Caki2 (cell line): Measurements from ENCODE around the gene SUGCT. TPM values are rescaled to one million over a fixed set of nuclear protein-coding genes. Genes with fewer than 3 reads are reported as not detected.
A peak's percentile ranks its signal among the peaks of the same experiment; 100 is the strongest.

ENCODE experiments used
- DNase-seq: peaks from one replicate; pipeline ENCODE4 v3.0.0-alpha.2; 2015; ENCODE audit warnings: low read depth
- in situ Hi-C: cut with HindIII; loops from 2 replicates; pipeline ENCODE4 v1.10.0; 2016; ENCODE audit warnings: low sequenced_read_pairs, low pct_unique_long_range_greater_than_20kb, mixed read lengths
- total RNA-seq: library from RNA; depleted of rRNA; stranded (reverse); fragments of >200 nt; shearing (Covaris generic); gene quantifications from 2 replicates; pipeline ENCODE4 v1.2.3, GENCODE V29; 2014; ENCODE audit warnings: low replicate concordance

SUGCT gene
- total RNA-seq, 1 experiment from 2014 or later: 9.7 TPM

DNA sequence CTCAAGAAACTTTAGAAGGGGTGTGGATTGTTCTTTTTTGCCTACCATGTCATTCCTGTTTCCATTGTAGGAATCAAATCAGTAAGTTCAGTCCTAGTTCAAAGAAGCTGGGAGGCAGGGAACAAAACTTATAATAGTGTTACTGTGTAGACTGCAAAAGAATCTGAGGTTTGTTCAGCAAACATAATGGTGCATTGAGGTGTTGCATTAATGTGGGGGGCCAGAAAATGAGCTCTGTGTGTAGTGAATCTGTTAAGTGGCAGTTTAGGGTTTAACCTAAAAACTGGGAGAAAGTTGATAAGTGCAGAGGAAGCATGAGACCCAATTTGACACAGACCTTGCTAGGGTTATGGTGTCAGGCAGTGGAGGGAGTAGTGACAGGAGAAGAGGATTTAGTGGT is 197.7 kb downstream of the SUGCT start:
- no peak for DNase-seq
- in situ Hi-C loops: no loop called here

GRCh38 chr7:40341836-40342235 is 207.0 kb downstream of the SUGCT start:
- in situ Hi-C loops: no loop called here
- no peak for DNase-seq

DNA sequence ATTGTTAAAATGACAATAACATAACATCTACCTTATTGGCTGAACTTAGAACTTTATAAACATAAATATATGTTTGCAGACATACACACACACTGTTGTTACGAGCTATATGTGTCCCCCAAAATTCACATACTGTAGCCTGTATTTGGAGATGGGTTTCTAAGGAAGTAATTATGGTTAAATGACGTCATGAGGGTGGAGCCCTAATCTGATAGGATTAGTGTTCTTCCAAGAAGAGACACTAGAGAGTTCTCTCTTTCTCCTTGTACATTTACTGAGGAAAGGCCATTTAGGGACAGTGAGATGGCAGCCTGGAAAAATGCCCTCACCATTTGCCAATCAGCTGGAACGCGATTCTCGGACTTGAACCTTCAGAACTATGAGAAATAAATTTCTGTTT is 211.7 kb downstream of the SUGCT start:
- DNase-seq: no peak
- in situ Hi-C loops: no loop called here

GRCh38 chr7:40348126-40348728 is 213.4 kb downstream of the SUGCT start:
- in situ Hi-C loops: no loop called here
- DNase-seq: no peak

DNA sequence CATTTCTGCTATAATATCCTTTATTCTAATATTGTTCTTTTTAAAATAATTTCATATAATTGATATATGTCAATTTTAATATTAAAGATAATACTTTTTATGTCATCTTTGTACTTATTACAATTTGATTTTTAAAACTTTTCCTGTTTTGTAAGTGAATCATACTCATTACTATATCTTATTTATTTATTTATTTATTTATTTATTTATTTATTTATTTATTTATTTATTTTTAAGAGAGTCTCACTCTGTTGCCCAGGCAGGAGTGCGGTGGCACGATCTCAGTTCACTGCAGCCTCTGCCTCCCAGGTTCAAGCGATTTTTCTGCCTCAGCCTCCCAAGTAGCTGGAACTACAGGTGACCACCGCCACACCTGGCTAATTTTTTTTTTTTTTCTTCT is 215.3 kb downstream of the SUGCT start:
- in situ Hi-C loops: no loop called here
- no peak for DNase-seq

DNA sequence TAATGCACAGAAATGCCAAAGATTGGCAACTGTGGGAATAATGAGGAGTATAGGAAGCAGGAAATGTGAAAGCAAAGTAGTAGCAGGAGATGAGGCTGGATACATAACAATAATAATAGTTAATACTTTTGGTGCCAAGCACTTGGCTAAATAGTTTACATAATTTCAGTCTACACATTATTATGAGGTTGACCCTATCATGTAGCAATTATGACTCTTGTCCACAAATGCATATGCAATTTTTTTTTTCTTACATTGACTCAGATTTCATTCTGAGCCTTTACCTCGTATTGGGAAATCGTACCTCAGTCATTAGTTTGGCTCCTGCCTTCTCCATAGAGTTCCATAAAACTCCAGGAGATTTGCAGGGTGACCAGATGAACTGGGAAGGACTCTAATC is 219.9 kb downstream of the SUGCT start:
- DNase-seq: no peak
- in situ Hi-C loops: no loop called here

DNA sequence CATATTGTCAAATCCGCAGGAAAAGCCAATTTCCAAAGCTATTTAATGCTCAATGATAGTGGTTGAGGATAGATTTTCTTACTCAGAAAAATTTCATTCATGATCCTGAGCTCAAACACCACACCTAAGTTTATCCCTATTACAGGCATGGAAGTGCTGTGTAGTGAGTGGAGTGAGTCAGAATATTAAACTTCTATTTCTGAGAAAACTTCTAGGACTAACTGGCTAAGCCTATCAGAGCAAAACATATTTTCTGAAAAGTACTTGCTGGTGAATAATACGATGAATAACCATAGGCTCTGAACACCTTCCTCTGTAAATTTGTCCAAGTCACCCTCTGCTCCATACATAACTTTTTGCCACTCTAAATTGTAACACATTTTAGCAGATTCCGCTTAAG is 221.5 kb downstream of the SUGCT start:
- in situ Hi-C loops: no loop called here

DNA sequence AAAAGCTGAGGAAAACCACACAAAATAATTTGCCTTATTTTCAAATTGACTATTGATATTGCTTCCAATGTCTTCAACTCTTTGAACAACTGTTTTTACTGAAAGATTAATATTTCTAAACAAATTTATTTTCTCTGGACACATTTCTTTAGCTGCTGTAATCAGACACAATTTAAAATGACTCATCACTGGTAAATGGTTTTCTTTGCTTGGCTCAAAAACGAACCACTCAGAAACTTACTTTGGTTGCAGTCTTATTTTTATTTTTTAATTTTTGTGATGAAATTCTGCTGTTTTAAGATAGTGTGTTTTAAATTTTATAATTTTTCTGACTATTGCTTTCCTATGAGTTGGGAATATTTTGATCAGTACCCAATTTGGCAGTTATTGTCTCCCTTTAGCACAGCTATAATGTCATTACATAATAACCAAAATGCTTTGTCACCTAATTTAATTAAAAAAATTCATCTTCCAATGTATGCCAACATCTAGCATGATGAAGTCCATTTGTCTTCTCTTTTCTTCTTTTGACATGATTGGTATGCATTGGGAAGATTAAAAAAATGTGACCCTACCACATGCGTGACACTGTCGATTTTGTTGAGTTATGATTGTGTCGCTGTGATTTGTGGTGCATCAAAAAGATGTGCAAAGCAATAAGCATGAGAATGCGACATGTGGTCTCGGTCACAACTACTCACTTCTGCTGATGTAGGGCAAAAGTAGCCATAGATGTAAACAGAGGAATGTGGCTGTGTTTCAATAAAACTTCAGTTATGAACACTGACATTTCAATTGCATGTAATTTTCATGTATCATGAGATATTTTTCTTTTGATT is 222.3 kb downstream of the SUGCT start:
- in situ Hi-C loops: no loop called here
- DNase-seq: no peak

More for the DNA sequence above, 221.5 kb downstream of the SUGCT start:
- DNase-seq: no peak

DNA sequence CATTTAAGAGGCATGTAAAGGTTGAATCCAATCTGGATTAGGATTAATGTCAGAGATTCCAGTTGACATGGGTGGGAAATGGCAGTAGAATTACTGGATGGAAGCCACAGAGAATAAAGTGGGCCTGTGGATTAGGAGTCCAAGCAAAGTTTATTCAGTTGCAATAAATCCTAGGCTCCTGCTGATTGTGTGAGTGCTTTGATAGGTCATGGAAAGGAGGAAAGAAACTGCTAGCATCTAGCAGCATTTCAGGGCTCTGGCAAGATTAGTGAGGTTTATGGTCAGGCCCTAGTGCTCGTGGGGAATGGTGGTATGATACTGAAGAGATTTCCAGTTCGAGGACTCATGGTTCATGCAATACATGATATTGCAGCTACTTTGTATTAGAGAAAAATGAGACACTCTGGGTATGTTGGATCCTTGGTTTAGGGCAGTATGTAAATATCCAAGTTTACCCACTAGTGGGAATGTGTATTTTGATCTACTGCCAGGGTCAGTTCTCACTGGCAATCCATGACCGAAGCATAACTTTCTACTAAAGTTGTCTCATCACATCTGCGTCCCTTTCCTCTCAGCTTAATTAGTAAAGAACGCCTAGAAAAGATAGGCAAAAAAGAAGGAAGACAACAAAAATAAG is 235.0 kb downstream of the SUGCT start:
- DNase-seq: no peak
- in situ Hi-C loops: no loop called here

DNA sequence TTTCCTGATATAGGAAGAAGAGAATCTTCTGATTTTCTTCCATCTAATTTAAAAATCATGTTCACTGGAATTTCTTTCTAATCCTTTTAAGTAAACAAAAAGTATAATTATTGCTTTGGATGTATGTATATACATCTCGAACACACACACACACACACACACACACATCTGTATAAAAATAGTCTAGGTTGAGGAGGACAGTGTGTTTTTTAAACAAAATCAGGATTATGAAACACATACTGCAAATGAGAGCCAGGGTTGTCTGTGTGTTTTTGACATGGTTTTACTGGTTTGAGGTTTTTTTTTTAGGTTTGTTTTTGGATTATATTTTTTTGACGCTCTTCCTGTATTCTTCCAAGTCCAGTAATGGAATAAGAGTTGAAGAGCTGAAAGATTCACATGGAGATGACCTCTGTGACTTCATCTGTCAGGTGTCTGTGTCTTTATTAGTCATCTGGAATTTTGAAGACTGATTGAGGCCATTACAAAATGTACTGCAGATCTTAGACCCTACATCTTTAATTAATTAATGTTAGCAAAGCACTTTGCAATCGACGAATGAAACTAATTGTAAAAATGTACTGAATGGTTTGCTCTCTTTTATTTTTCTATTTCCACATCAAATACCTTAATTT is 237.1 kb downstream of the SUGCT start:
- peak; percentile 4 for DNase-seq
- in situ Hi-C loops: no loop called here

DNA sequence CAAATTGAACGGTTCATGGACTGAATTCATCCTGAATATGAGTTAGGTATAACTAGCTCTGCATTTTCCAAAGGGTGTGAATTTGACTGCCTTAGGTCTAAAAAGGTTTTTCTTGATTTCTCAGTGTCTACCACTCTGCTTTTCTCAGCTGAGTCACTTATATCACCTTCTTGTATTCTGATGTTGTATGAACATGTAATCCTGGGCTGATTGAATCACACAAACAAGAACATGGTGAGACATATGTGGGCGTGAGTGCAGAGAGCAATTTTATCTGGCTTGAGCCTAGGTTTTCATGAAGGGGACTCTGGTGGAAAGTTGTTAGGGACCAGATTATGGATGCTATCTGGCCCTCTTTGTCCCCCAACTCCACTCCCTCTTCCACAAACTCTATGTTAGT is 239.8 kb downstream of the SUGCT start:
- DNase-seq: no peak
- in situ Hi-C loops: no loop called here

GRCh38 chr7:40380111-40380510 is 245.3 kb downstream of the SUGCT start:
- in situ Hi-C loops: no loop called here
- no peak for DNase-seq

DNA sequence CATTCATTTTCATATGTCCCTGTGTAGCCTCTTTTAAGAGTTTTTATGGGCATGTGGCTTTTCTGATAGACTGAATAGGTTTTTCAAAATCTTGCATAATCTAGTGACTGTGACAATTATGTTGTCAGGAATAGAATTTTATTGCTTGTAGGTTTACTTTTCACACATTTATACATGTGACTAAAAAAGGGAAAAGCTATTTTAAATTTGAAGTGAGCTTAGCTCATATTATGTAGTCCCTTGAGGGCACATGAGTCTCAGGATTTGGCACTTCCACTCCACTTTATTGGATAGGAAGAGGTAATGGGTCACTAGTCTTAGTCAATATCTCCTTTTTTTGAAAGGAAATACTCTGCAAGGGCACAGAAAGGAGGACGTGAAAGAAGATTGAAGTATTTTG is 247.3 kb downstream of the SUGCT start:
- in situ Hi-C loops: no loop called here

GRCh38 chr7:40393660-40394059 is 258.9 kb downstream of the SUGCT start:
- in situ Hi-C loops: no loop called here

More for the DNA sequence above, 247.3 kb downstream of the SUGCT start:
- DNase-seq: no peak

DNA sequence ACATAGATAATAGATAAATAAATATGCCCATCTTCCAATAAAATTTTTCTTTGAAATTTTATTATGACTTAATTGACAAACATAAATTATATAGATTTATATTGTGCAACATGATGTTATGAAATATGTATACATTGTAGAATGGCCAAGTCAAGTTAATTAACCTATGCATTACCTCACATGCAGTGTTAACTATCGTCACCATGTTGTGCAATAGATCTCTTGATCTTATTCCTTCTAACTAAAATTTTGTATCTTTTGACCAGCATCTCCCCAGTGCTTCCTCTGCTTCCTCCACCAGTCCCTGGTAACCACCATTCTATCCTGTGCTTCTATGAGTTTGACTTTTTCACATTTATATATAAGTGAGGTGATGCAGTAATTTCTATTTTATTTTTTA is 259.6 kb downstream of the SUGCT start:
- in situ Hi-C loops: no loop called here
- DNase-seq: no peak

More at GRCh38 chr7:40393660-40394059, 258.9 kb downstream of the SUGCT start:
- DNase-seq: no peak

DNA sequence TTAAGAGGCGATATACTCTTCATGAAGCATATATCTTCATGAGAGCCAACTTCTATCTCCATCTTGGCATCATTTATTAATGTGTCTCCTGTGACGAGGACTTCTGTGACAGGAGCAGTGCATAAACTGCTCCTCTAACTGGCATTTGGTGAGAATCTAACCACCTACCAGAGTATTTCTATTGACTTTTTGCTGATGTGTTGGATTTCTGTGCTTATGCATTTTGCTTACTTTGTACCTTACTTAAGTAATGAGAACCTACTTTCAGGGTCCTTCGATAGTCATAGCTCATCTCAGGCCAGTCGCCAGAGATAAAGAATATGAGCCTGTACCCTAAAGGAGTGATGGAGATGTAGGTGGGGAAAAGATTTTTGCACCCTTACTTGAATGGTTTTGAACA is 265.7 kb downstream of the SUGCT start:
- DNase-seq: no peak
- in situ Hi-C loops: no loop called here

GRCh38 chr7:40401406-40401805 is 266.6 kb downstream of the SUGCT start:
- in situ Hi-C loops: no loop called here
- no peak for DNase-seq

GRCh38 chr7:40402661-40403060 is 267.9 kb downstream of the SUGCT start:
- in situ Hi-C loops: no loop called here
- DNase-seq: no peak
